NB4 (cell line): ENCODE data around the gene FHOD1.

ENCODE experiments used
- CTCF ChIP-seq: IDR thresholded peaks from one replicate; pipeline ENCODE4 v1.5.1; 2012; ENCODE audit warnings: low read depth, low read length
- MAX ChIP-seq: IDR thresholded peaks from 2 replicates; pipeline ENCODE4 v1.6.1; 2011; ENCODE audit warnings: low read depth, low read length

GRCh38 chr16:67226804-67227566, 20.3 kb downstream of the FHOD1 start, which contains the start of gene TMEM208:
- no peak for TF ChIP-seq MAX
- peak; percentile 10 for TF ChIP-seq CTCF
